ENCODE measurements around the gene CHURC1.

DNA sequence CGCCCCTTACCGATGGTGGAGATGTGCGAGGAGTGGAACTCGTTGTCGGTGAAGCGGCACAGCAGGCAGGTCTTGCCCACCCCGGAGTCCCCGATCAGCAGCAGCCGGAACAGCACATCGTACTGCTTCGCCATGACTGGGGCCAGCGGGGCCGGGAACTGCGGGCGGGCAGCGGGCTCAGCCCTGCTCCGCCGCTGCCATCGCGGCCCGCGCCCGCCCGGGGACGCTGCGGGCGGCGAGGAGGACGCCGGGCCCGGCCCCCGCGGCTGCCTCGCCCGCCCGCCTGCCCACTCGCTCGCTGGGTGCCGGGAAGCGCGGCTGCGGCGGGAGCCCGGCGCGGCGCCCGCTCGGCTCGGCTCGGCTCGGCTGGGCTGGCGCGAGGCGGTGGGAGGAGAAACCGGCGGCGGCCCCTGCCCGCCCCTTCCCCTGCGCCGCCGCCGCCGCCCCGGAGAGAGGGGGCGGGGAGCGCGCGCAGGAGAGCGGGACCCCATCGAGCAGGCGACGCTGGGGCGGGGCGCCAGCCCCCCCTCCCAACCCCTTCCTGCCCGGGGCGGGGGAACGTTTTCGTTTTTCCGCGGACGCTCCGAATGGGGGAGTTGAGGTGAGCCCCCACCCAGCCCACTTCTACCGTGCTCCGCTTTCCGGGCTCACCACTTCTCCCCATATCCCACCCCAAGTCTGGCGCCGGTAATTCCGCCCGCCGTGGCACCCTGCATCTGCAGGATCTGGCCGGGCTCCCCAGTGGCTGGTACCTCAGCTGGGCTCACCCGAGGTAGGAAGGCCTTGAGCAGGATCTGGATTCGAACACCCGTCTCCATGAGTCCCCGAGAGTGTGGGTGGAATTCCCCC, 57.9 kb downstream of the CHURC1 start, which contains the start of gene RAB15:
- no peak for TF ChIP-seq EZH2 (IDR thresholded peaks at IDR 0.05; ENCODE audit: borderline replicate concordance, low read depth, low read length, severe bottlenecking)
- TF ChIP-seq, protein P1, sequence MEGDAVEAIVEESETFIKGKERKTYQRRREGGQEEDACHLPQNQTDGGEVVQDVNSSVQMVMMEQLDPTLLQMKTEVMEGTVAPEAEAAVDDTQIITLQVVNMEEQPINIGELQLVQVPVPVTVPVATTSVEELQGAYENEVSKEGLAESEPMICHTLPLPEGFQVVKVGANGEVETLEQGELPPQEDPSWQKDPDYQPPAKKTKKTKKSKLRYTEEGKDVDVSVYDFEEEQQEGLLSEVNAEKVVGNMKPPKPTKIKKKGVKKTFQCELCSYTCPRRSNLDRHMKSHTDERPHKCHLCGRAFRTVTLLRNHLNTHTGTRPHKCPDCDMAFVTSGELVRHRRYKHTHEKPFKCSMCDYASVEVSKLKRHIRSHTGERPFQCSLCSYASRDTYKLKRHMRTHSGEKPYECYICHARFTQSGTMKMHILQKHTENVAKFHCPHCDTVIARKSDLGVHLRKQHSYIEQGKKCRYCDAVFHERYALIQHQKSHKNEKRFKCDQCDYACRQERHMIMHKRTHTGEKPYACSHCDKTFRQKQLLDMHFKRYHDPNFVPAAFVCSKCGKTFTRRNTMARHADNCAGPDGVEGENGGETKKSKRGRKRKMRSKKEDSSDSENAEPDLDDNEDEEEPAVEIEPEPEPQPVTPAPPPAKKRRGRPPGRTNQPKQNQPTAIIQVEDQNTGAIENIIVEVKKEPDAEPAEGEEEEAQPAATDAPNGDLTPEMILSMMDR (IDR thresholded peaks at IDR 0.05; ENCODE audit: borderline replicate concordance, extremely low read depth, low read length, poor library complexity, severe bottlenecking): no peak
